Upper lobe of right lung (tissue), 1 donor: Measurements from ENCODE around the gene STX1B. TPM values are rescaled to one million over a fixed set of nuclear protein-coding genes. Genes with fewer than 3 reads are reported as not detected.
A peak's percentile ranks its signal among the peaks of the same experiment; 100 is the strongest.

ENCODE experiments used
- ATAC-seq: fragments of 200-7000 bp; cut with Tn5 transposase; one replicate; pipeline ENCODE4 v1.9.1; 2020; ENCODE audit warnings: mild to moderate bottlenecking, moderate library complexity
- DNase-seq: peaks from one replicate; pipeline ENCODE4 v3.0.0-alpha.2; 2020
- H3K27ac ChIP-seq: fragments of 200-600 bp; one replicate; pipeline ENCODE4 v1.8.0; 2022
- H3K27me3 ChIP-seq: fragments of 200-600 bp; one replicate; pipeline ENCODE4 v1.8.0; 2022; ENCODE audit warnings: mild to moderate bottlenecking
- H3K36me3 ChIP-seq: fragments of 200-600 bp; one replicate; pipeline ENCODE4 v1.8.0; 2022
- H3K4me1 ChIP-seq: fragments of 200-600 bp; one replicate; pipeline ENCODE4 v1.8.0; 2022
- H3K4me3 ChIP-seq: fragments of 200-600 bp; one replicate; pipeline ENCODE4 v1.8.0; 2022; ENCODE audit warnings: mild to moderate bottlenecking
- H3K9me3 ChIP-seq: fragments of 200-600 bp; one replicate; pipeline ENCODE4 v1.8.0; 2022
- CTCF ChIP-seq: fragments of 200-600 bp; IDR thresholded peaks from one replicate; pipeline ENCODE4 v1.8.0; 2022; ENCODE audit warnings: antibody characterized with exemption
- intact Hi-C: fragments of 100-400 bp; cut with DNase I; formaldehyde crosslinking; loops from one replicate; pipeline ENCODE4 v1.11.0; 2022
- long read RNA-seq: library from polyadenylated mRNA; unstranded; transcript quantifications from one replicate; pipeline ENCODE4 v2.0.0, GENCODE V29; 2021
- total RNA-seq: library from RNA; stranded (reverse); fragmentation: NEBNext Ultra II Directional; extraction: Animal tissue kit (Norgen Biotek cat#: 25700); gene quantifications from one replicate; pipeline ENCODE4 v1.2.1, GENCODE V29; 2021
- donor health status: DM: no; HTN: yes; CAD: no; lungs with severe emphysema.

STX1B gene
- total RNA-seq = 0.58 TPM
- long read RNA-seq = 0 reads

- ATAC-seq = no peak
- TF ChIP-seq CTCF = no peak
- no peak for DNase-seq
- H3K9me3 ChIP-seq = no peaks in the 10 kb centered on the region
- no peak within 1 kb of the TSS for H3K27ac ChIP-seq
- no peaks in the 10 kb centered on the region for H3K36me3 ChIP-seq
- H3K4me3 ChIP-seq = no peak within 1 kb of the TSS
- H3K27me3 ChIP-seq = peaks cover 46% of the 10 kb centered on the region
- no peaks in the 10 kb centered on the region for H3K4me1 ChIP-seq
- intact Hi-C loops = no loop called here
Measured at GRCh38 chr16:31010585-31011325, at the start of gene STX1B. TSS of gene STX1B (minus strand) at chr16:31010638. CDS start at chr16:31010396, 242 bp downstream.

GRCh38 chr16:31055613-31056012 lies 45.2 kb upstream of the STX1B start:
- intact Hi-C loops = no loop called here
- ATAC-seq (no peak), DNase-seq (no peak)
- no peak overlapping the region for H3K27ac ChIP-seq
- H3K27me3 ChIP-seq = no peaks in the 10 kb centered on the region
- no peak for TF ChIP-seq CTCF
- peaks cover 5% of the 10 kb centered on the region for H3K36me3 ChIP-seq
- no peak overlapping the region for H3K4me3 ChIP-seq
- H3K4me1 ChIP-seq = no peaks in the 10 kb centered on the region
- no peaks in the 10 kb centered on the region for H3K9me3 ChIP-seq

- DNase-seq (no peak), ATAC-seq (peak; percentile 96)
- no peaks in the 10 kb centered on the region for H3K9me3 ChIP-seq
- no peaks in the 10 kb centered on the region for H3K4me1 ChIP-seq
- no peak for TF ChIP-seq CTCF
- no peaks in the 10 kb centered on the region for H3K36me3 ChIP-seq
- no peaks in the 10 kb centered on the region for H3K27me3 ChIP-seq
- H3K27ac ChIP-seq = no peak overlapping the region
- H3K4me3 ChIP-seq = no peak overlapping the region
- intact Hi-C loops = no loop called here
Measured at GRCh38 chr16:31052114-31052513, 41.7 kb upstream of the STX1B start.

GRCh38 chr16:31050280-31051030 lies 40.0 kb upstream of the STX1B start:
- no peak for TF ChIP-seq CTCF
- H3K36me3 ChIP-seq = no peaks in the 10 kb centered on the region
- H3K4me3 ChIP-seq = no peak overlapping the region
- DNase-seq (no peak), ATAC-seq (no peak)
- H3K27me3 ChIP-seq = no peaks in the 10 kb centered on the region
- intact Hi-C loops = no loop called here
- H3K4me1 ChIP-seq = no peaks in the 10 kb centered on the region
- no peaks in the 10 kb centered on the region for H3K9me3 ChIP-seq
- no peak overlapping the region for H3K27ac ChIP-seq

- no peaks in the 10 kb centered on the region for H3K9me3 ChIP-seq
- H3K4me3 ChIP-seq = no peak overlapping the region
- H3K36me3 ChIP-seq = peaks cover 34% of the 10 kb centered on the region
- no peak overlapping the region for H3K27ac ChIP-seq
- H3K4me1 ChIP-seq = no peaks in the 10 kb centered on the region
- intact Hi-C loops = no loop called here
- ATAC-seq (no peak), DNase-seq (no peak)
- no peaks in the 10 kb centered on the region for H3K27me3 ChIP-seq
- no peak for TF ChIP-seq CTCF
Measured at GRCh38 chr16:31043898-31044481, 33.6 kb upstream of the STX1B start.
